Measurements from ENCODE around the gene CPT1B.

DNA sequence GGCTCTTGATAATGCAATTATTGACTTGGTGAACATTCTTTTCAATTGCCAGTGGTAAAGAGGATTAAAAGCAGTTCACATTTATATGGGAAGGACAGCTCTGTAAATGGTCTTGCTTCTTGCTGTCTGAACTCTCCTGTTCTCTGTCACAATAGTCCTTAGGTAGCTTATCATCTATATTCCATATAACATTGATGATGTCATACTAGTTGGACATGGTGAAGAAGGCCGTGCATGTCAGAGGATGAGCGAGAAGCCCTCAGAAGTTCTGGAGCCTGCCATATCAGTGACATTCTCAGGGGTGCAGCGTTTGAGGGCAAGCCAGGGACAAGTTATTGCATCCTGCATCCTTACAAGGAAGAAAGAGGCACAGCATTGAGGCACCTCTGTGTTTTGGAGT lies 7.0 kb upstream of the CPT1B start:
- TF ChIP-seq CTCF (conservative IDR thresholded peaks at IDR 0.05) (no peak), ZFX (IDR thresholded peaks at IDR 0.05) (no peak)

Data from C4-2B (cell line).